Lower leg skin (tissue), 3 donors: Measurements from ENCODE around the gene EIPR1.

Experiments
- POLR2A ChIP-seq, 2 donors: fragments of 450-650 bp; IDR thresholded peaks; one replicate each; pipeline ENCODE4 v1.6.1; 2016 to 2017; ENCODE audit warnings: antibody characterized with exemption in 2 of 2, mild to moderate bottlenecking in 1 of 2, moderate library complexity in 1 of 2
- TF ChIP-seq, protein P1 (sequence below), 3 donors: fragments of 450-650 bp; IDR thresholded peaks; one replicate each; pipeline ENCODE4 v1.5.1; 2016; ENCODE audit warnings: antibody characterized with exemption in 3 of 3, mild to moderate bottlenecking in 3 of 3, moderate library complexity in 2 of 3

DNA sequence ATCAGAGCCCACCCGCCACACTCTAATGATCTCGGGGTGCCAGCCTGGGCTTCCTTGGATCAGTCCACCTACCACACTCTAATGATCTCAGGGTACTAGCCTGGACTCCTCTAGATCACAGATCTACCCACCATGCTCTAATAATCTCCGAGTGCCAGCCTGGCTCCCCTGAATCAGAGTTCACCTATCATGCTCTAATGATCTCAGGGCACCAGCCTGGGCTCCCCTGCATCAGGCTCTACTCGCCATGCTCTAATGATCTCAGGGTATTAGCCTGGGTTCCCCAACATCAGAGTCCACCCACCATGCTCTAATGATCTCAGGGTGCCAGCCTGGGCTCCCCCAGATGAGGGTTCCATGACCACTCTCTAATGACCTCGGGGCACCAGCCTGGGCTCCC is 48.1 kb downstream of the EIPR1 start:
- no peak for TF ChIP-seq POLR2A (IDR thresholded peaks at IDR 0.05)
- TF ChIP-seq, protein P1, sequence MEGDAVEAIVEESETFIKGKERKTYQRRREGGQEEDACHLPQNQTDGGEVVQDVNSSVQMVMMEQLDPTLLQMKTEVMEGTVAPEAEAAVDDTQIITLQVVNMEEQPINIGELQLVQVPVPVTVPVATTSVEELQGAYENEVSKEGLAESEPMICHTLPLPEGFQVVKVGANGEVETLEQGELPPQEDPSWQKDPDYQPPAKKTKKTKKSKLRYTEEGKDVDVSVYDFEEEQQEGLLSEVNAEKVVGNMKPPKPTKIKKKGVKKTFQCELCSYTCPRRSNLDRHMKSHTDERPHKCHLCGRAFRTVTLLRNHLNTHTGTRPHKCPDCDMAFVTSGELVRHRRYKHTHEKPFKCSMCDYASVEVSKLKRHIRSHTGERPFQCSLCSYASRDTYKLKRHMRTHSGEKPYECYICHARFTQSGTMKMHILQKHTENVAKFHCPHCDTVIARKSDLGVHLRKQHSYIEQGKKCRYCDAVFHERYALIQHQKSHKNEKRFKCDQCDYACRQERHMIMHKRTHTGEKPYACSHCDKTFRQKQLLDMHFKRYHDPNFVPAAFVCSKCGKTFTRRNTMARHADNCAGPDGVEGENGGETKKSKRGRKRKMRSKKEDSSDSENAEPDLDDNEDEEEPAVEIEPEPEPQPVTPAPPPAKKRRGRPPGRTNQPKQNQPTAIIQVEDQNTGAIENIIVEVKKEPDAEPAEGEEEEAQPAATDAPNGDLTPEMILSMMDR (IDR thresholded peaks at IDR 0.05), result no peak
